DLD1 (cell line): ENCODE results near the gene RAB17.
"Not testable (repeated sequence)": the region's sequence is repeated elsewhere in the genome, so short reads cannot be mapped to it uniquely, and the experiment has no call there.

Source experiments
- in situ Hi-C: cut with HindIII; loops from 2 replicates; pipeline ENCODE4 v1.10.0; 2017; ENCODE audit warnings: low sequenced_read_pairs

The RAB17 gene

DNA sequence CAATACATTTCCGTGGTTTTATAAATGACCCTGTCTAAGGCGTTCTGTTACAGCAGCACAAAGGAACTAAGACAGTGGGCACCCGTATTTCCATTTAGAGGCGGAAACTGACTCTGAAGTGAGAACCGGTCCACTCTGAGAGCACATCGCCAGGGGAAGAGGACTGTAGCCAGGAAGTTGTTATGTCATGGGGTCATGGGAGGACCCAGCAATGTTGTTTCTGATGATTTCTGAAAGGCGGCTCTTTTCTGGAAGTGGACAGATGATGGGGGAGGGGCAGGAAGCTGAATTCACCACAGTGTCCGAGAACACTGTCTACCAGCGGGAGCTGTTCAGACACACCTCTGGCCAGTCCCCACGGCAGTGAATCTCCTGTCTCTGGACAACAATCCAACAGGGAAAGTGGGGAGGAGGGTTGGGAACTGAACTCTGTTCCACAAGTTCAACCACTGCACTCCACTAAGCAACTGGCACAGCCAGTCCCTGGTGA lies 34.7 kb upstream of the RAB17 start:
- in situ Hi-C loops = no loop called here

DNA sequence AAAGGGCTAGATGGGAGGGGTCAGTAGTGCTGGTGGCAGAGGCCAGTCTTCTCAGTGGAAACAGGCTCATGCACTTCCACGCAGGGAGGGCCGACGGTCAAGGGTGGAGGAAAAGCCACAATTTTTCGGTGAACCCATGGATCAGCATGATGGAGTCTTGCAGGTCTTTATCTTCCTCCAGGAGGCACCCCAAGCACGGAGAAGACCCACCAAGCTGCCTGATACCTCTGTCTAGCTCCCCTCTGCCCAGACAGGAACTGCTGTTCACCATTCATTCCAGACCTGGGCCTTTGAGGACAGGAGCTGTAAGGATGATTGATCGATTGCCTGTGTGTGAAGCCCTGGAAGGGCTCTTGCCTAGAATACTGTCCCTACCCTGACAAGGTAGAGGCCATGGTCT lies 34.0 kb upstream of the RAB17 start:
- in situ Hi-C loops = no loop called here

DNA sequence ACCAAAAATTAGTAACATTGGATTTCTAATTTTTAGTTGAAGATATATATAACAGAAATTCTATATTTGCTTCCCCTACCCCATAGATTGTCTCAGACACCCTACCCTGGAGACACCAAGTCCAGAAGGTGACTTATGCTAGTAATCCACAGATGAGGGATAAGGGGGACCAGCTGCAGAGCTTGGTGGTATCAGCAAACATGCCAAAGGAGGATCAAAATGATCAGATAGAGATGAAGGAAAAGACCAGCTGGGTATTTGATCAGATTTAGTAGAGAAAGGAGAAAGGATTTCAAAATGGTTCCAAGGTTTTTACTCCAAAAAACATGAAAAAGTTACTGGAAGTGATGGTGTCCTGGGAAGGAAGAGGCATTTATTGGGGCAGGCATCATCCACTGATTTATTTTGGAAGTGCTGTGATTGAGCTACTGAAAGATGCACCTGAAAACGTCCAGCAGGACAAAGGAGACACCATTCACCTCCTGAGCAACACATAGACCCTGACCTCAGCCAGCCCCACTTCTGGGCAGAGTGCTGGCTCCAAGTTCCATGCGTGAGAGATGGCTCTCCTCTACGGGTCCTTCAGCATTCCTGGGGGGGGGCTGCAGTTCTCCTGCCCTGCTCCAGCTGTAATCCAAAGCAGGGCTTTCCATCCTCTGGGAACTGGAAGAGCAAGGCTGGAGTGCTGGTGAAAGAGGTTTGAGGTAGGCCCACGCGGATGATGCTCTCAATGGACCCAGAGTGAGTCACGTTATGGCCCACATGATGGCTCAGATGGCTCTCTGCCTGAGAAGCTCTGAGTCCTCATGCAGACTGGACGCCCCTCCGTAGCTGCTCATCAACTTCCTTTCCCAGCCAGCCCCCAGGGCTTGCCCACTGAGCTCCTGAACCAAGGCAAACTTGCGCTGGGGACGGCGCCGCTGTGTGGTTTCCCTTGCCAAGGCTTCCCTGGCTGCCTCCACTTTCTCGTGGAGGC lies 33.2 kb upstream of the RAB17 start:
- in situ Hi-C loops = no loop called here

- in situ Hi-C loops = no loop called here
Measured at GRCh38 chr2:237618449-237618848, 27.9 kb upstream of the RAB17 start.

- in situ Hi-C loops = no loop called here
Measured at GRCh38 chr2:237617587-237617982, 27.1 kb upstream of the RAB17 start.

- in situ Hi-C loops = no loop called here
Measured at GRCh38 chr2:237616734-237617586, 26.4 kb upstream of the RAB17 start.

DNA sequence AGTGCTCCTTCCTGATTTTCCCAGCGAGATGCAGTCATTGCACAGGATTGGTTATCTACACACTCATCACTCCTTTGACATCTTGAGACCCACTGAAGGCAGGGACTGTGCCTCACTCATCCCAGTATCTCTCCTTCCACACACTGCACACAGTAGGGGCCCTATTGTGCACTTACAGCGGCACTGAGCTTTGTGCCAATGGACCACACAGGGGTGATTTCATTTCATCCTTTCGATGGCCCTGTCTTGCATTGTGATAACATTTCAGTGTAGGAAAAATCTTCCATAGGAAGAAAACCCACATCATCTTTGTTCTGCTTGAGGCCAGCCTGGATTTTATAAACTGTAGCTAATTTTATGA lies 25.8 kb upstream of the RAB17 start:
- in situ Hi-C loops = no loop called here

GRCh38 chr2:237615631-237616249 lies 25.2 kb upstream of the RAB17 start:
- in situ Hi-C loops = no loop called here

GRCh38 chr2:237614151-237614720 lies 23.7 kb upstream of the RAB17 start:
- in situ Hi-C loops = no loop called here

DNA sequence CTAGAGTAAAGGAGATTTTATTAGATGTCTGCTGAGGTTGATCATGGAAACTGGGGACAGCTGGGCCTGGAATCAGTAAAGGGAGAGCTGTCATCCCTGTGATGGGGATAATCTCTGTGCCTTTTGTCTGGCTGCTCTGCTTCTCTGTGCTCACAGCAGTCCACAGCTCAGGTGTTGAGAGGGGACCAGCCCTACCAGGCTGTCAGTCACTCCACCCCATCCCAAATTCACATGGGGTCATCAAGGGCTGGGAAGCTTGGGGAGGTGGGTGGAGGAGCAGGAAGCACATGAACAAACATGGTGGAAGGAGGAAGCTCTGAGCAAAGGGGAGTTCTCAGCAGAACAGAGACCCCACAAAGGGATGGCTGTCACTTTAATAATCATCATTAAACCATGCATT lies 23.1 kb upstream of the RAB17 start:
- in situ Hi-C loops = no loop called here

GRCh38 chr2:237612527-237613357 lies 22.2 kb upstream of the RAB17 start:
- in situ Hi-C loops = no loop called here

GRCh38 chr2:237606522-237606921 lies 16.0 kb upstream of the RAB17 start:
- in situ Hi-C loops = not testable (repeated sequence)

- in situ Hi-C loops = loop anchor here (5.0 kb wide), 1 partner anchor 77 kb away; no protein-coding TSS in a partner anchor
Measured at GRCh38 chr2:237604960-237605359, 14.4 kb upstream of the RAB17 start.

DNA sequence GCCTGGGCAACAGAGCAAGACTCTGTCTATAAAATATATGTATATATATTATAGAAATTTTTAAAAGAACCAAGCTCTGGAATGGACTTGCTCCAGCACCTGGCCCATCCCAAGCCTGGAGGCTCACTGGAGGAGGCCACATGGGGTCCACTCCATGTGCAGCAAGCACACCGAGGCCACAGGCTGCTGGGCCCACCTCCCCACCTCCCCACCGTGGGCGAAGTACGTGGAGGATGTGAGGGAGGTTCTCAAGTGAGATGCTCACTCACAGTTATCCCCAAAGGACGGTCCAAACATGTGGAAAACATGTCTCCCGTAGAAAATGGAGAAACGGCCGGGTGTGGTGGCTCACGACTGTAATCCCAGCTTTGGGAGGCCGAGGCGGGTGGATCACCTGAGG lies 13.9 kb upstream of the RAB17 start:
- in situ Hi-C loops = loop anchor here (5.0 kb wide), 1 partner anchor 78 kb away; no protein-coding TSS in a partner anchor

DNA sequence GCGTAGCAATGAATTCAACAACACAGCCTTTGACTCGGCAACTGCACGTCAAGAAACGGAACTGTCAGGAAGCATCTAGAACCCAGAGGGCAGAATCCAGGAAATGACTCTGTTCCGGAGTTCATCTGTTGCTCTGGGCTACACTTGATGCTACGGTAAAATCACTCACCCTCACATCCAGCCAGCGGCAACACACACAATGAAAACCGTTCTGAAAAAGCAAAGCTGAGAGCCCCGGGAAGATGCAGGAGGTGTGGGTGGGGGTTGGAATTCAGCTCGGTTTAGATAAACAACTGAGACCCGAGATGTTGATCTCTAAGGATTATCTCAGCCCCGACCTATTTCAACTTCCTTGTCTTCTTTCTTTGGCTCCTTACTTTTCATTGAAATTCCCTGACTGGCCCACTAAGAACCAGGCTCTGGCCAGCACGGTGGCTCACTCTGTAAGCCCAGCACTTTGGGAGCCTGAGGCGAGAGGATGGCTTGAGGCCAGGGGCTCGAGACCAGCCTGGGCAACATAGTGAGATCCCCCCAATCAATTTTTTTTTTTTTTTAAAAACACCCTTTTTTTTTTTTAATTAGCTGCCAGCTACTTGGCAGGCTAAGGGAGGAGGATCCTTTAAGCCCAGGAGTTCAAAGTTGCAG lies 13.3 kb upstream of the RAB17 start:
- in situ Hi-C loops = loop anchor here (5.0 kb wide), 1 partner anchor 78 kb away; no protein-coding TSS in a partner anchor

DNA sequence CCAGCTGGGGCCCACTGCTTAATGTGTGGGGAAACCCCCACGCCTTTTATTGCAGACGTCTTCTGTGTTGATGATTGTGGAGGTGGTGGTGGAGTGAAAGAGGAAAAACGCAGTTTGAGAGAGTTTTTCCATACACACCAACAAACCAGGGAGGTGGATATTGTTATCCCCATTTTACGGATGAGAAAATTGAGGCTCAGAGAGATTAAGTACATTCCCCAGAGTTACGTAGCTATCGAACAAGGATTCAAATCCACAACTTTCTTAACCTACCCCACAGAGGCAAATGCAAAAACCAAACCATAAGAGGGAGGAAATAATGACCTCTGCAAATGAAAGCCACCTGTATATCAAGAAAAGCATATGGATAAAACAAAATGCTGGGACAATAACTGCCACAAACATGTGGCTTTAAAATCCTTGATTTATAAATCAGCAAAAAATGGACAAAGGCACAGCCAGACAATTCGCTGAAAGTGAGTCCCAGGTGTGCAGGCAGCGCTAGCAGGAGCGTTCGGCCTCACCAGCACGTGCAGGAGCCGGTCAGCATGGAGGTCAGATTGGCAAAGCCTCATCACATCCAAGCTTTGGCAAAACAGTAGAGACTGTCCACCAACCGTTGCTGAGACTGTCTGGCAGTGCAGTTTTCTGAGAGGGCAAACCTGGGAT lies 12.6 kb upstream of the RAB17 start:
- in situ Hi-C loops = loop anchor here (5.0 kb wide), 1 partner anchor 79 kb away; no protein-coding TSS in a partner anchor

DNA sequence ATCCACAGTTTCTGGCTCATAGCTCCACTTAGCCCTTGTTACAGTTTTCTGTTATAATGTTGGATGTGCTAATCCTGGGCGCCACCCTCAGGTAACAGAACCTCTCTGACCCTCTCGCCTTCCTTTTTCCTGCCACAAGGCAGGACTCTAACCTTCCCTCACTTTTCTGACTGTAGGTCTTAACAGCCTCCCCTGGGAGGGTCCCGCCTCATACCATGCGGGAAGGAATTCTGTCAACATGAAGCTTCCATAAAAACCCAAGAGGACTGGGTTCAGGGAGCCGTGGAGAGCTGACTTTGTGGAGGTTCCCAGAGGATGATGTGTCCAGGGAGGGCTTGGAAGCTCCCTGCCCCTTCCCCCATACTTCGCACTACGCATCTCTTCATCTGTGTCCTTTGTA lies 11.9 kb upstream of the RAB17 start:
- in situ Hi-C loops = loop anchor here (5.0 kb wide), 1 partner anchor 80 kb away; no protein-coding TSS in a partner anchor

DNA sequence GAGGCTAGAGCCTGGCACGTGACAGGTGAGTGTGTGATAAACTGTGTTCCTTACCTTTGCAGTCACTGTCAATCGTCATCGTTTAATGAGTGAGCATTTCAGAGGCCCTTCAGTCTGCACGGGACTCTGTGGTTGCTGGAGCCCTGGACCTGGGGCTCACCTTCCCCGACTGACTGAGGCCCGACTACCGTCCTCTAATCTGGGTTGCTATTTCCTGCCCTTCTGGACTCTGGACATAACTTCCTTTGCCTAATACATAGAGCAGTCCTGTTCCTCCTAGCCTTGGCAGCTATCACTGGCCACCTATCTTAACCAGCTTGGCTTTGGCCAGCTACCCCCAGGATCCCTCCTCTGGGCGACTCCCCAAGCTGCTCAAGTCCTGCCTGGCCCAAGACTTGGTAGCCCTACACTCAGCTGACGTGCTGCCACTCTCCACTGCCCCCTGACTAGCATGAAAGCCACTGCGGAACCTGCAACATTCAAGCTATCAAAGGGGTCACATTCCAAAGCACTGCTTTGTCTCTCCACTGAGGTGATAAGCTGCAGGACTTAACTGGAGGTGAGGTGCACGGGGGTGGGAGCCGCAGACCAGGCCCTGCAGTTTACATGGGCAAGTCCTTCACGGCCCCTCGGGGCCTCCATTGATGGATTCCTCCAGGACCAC lies 11.1 kb upstream of the RAB17 start:
- in situ Hi-C loops = loop anchor here (5.0 kb wide), 1 partner anchor 81 kb away; no protein-coding TSS in a partner anchor
